ENCODE results near the gene TCEAL4.

TCEAL4 gene

GRCh38 chrX:103585411-103586313 is at the start of gene TCEAL4:
TSS of gene TCEAL4 (plus strand) at chrX:103585515. CDS start at chrX:103586676, 1,161 bp downstream.
- H3K4me1 ChIP-seq (ENCODE audit: low read length) = no peaks in the 10 kb centered on the region
- H3F3A ChIP-seq (ENCODE audit: insufficient read depth, low read length) = no peaks in the 10 kb centered on the region
- H3K4me2 ChIP-seq (ENCODE audit: low read depth, low read length) = peak within 1 kb of the TSS; percentile 47; the same call in 1 of the 2 replicates
- H3K27ac ChIP-seq (ENCODE audit: low read length) = no peak within 1 kb of the TSS
- no peaks in the 10 kb centered on the region for H4K20me1 ChIP-seq (ENCODE audit: insufficient read depth, low read length)
- TF ChIP-seq EZH2 (optimal IDR thresholded peaks at IDR 0.05; ENCODE audit: low read depth, low read length) = no peak
- no peak for TF ChIP-seq EZH2phosphoT487 (IDR thresholded peaks at IDR 0.05; ENCODE audit: low read length)
- no peak for TF ChIP-seq CTCF (IDR thresholded peaks at IDR 0.05; ENCODE audit: low read length)
- peaks cover 4% of the 10 kb centered on the region; the same call in 1 of the 2 replicates for H3K79me2 ChIP-seq (ENCODE audit: low read length)
- no peaks in the 10 kb centered on the region for H3K27me3 ChIP-seq (replicated peaks; ENCODE audit: insufficient read depth, low read length)
- H3K36me3 ChIP-seq (replicated peaks; ENCODE audit: insufficient read depth, low read length) = no peaks in the 10 kb centered on the region
- H2AFZ ChIP-seq (ENCODE audit: low read length) = peak within 1 kb of the TSS; percentile 74
- no peaks in the 10 kb centered on the region for H3K9me2 ChIP-seq (replicated peaks; ENCODE audit: insufficient read depth, low read length)
- H3K4me3 ChIP-seq (ENCODE audit: low read length) = peak within 1 kb of the TSS; percentile 79
- peak within 1 kb of the TSS; percentile 55 for H3K9ac ChIP-seq (ENCODE audit: low read length)
- DNase-seq = peak; percentile 37
- no peaks in the 10 kb centered on the region for H3K9me3 ChIP-seq (replicated peaks; ENCODE audit: insufficient read depth, low read length)

- H3K36me3 ChIP-seq (replicated peaks; ENCODE audit: insufficient read depth, low read length) = no peaks in the 10 kb centered on the region
- no peaks in the 10 kb centered on the region for H3K9me3 ChIP-seq (replicated peaks; ENCODE audit: insufficient read depth, low read length)
- H3K9ac ChIP-seq (ENCODE audit: low read length) = no peak overlapping the region
- no peaks in the 10 kb centered on the region for H3K9me2 ChIP-seq (replicated peaks; ENCODE audit: insufficient read depth, low read length)
- H3K4me2 ChIP-seq (ENCODE audit: low read depth, low read length) = no peak overlapping the region
- H4K20me1 ChIP-seq (ENCODE audit: insufficient read depth, low read length) = no peaks in the 10 kb centered on the region
- no peaks in the 10 kb centered on the region for H3K79me2 ChIP-seq (ENCODE audit: low read length)
- no peaks in the 10 kb centered on the region for H3K27me3 ChIP-seq (replicated peaks; ENCODE audit: insufficient read depth, low read length)
- H3K4me1 ChIP-seq (ENCODE audit: low read length) = no peaks in the 10 kb centered on the region
- no peak overlapping the region for H3K27ac ChIP-seq (ENCODE audit: low read length)
- no peak overlapping the region for H2AFZ ChIP-seq (ENCODE audit: low read length)
- H3K4me3 ChIP-seq (ENCODE audit: low read length) = no peak overlapping the region
- no peak for DNase-seq
- TF ChIP-seq EZH2phosphoT487 (IDR thresholded peaks at IDR 0.05; ENCODE audit: low read length) (no peak), CTCF (IDR thresholded peaks at IDR 0.05; ENCODE audit: low read length) (no peak)
- H3F3A ChIP-seq (ENCODE audit: insufficient read depth, low read length) = no peaks in the 10 kb centered on the region
Observed at GRCh38 chrX:103536071-103536470, 49.2 kb upstream of the TCEAL4 start.

GRCh38 chrX:103536732-103537131 is 48.6 kb upstream of the TCEAL4 start:
- no peak overlapping the region for H3K4me2 ChIP-seq (ENCODE audit: low read depth, low read length)
- H3K4me3 ChIP-seq (ENCODE audit: low read length) = no peak overlapping the region
- no peaks in the 10 kb centered on the region for H4K20me1 ChIP-seq (ENCODE audit: insufficient read depth, low read length)

More at GRCh38 chrX:103536732-103537131, 48.6 kb upstream of the TCEAL4 start:
- TF ChIP-seq CTCF (IDR thresholded peaks at IDR 0.05; ENCODE audit: low read length) = no peak
- no peak for TF ChIP-seq EZH2 (optimal IDR thresholded peaks at IDR 0.05; ENCODE audit: low read depth, low read length)
- TF ChIP-seq EZH2phosphoT487 (IDR thresholded peaks at IDR 0.05; ENCODE audit: low read length) = no peak
- H3K36me3 ChIP-seq (replicated peaks; ENCODE audit: insufficient read depth, low read length) = no peaks in the 10 kb centered on the region
- DNase-seq = no peak
- no peaks in the 10 kb centered on the region for H3F3A ChIP-seq (ENCODE audit: insufficient read depth, low read length)
- H2AFZ ChIP-seq (ENCODE audit: low read length) = no peak overlapping the region
- H3K79me2 ChIP-seq (ENCODE audit: low read length) = no peaks in the 10 kb centered on the region
- H3K4me1 ChIP-seq (ENCODE audit: low read length) = no peaks in the 10 kb centered on the region
- H3K9me3 ChIP-seq (replicated peaks; ENCODE audit: insufficient read depth, low read length) = no peaks in the 10 kb centered on the region
- H3K27ac ChIP-seq (ENCODE audit: low read length) = no peak overlapping the region
- no peaks in the 10 kb centered on the region for H3K9me2 ChIP-seq (replicated peaks; ENCODE audit: insufficient read depth, low read length)
- no peak overlapping the region for H3K9ac ChIP-seq (ENCODE audit: low read length)
- no peaks in the 10 kb centered on the region for H3K27me3 ChIP-seq (replicated peaks; ENCODE audit: insufficient read depth, low read length)
